Tibial artery (tissue), 4 donors: ENCODE results near the gene KCNT1.

Source experiments
- DNase-seq, 2 donors: peaks; one replicate each; pipeline ENCODE4 v3.0.0-alpha.2; 2019
- H3K27ac ChIP-seq, 2 donors: fragments of 200-600 bp; sonication (generic) in 1 of 2; 1 replicate in 1 of 2; 2 replicates in 1 of 2; pipeline ENCODE4 v1.5.1; 2018 to 2019; ENCODE audit warnings: mild to moderate bottlenecking in 1 of 2
- H3K27me3 ChIP-seq, 2 donors: fragments of 200-600 bp; sonication (generic) in 1 of 2; one replicate each; pipeline versions ENCODE4 v1.5.1 to v1.6.0; 2016 to 2019
- H3K36me3 ChIP-seq, 3 donors: fragments of 200-600 bp; sonication (generic) in 2 of 3; one replicate each; pipeline ENCODE4 v1.5.1; 2016 to 2019; ENCODE audit warnings: mild to moderate bottlenecking in 2 of 3
- H3K4me1 ChIP-seq, 4 donors: fragments of 200-600 bp; sonication (generic) in 2 of 4; 1 replicate in 3 of 4; 2 replicates in 1 of 4; pipeline ENCODE4 v1.5.1; 2016 to 2019
- H3K4me3 ChIP-seq, 2 donors: fragments of 200-600 bp; sonication (generic) in 1 of 2; 1 replicate in 1 of 2; 2 replicates in 1 of 2; pipeline ENCODE4 v1.5.1; 2018 to 2019; ENCODE audit warnings: mild to moderate bottlenecking in 2 of 2
- H3K9me3 ChIP-seq, 3 donors: fragments of 200-600 bp; sonication (generic) in 1 of 3; one replicate each; pipeline ENCODE4 v1.5.1; 2016 to 2019
- CTCF ChIP-seq, 2 experiments: fragments of 200-600 bp in 1 of 2; fragments of 450-650 bp in 1 of 2; IDR thresholded peaks; one replicate each; pipeline ENCODE4 v1.5.1; 2017 to 2019; ENCODE audit warnings: antibody characterized with exemption in 2 of 2, mild to moderate bottlenecking in 1 of 2, moderate library complexity in 1 of 2
- intact Hi-C: fragments of 100-400 bp; cut with DNase I; formaldehyde crosslinking; loops from one replicate; pipeline ENCODE4 v1.15.0; 2023; ENCODE audit warnings: low total_unique reads

KCNT1 gene

DNA sequence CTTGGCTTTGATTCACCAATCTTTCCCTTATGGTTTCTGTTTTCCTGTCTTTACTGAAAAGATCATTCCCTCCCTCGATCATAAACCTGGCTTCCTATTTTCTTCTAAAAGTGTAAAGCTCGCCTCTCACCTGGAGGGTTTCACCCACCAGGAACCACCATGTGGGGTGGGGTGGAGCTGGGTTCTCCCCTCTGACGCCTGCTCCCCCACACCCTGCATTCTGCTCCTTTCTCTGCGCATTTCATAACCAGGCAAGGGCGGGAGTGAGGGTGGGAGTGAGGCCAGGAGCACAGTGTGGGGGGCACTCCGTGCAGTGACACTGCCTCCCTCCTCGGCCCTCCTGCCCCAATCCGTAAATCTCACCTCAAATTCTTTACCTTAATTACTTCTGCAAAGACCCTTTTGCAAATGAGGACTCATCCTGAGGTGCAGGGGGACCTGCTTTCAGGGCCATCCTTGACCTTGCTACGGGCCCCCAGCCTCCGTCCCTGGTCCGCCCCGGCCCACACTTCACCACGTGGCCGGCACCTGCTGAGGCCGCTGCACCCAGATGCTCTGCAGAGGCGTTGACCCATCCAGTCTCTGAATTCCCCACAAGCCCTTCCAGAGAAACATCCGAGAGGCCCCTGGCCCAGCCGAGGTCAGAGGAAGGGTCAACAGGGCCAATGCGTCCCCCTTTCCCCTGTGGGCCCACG, 59.3 kb downstream of the KCNT1 start:
- no peak overlapping the region for H3K27ac ChIP-seq
- no peaks in the 10 kb centered on the region for H3K36me3 ChIP-seq
- peaks cover 0 to 4% of the 10 kb centered on the region in 2 donors for H3K27me3 ChIP-seq
- intact Hi-C loops, result no loop called here
- peaks cover 1 to 21% (median 12%) of the 10 kb centered on the region in 3 donors for H3K9me3 ChIP-seq
- no peaks in the 10 kb centered on the region for H3K4me1 ChIP-seq
- no peak for TF ChIP-seq CTCF (IDR thresholded peaks at IDR 0.05)
- no peak for DNase-seq
- no peak overlapping the region for H3K4me3 ChIP-seq

GRCh38 chr9:135761845-135762168, 59.8 kb downstream of the KCNT1 start:
- no peak overlapping the region for H3K4me3 ChIP-seq
- H3K27me3 ChIP-seq, result peaks cover 0 to 4% of the 10 kb centered on the region in 2 donors
- DNase-seq, result no peak
- intact Hi-C loops, result no loop called here
- H3K9me3 ChIP-seq, result peaks cover 3 to 26% (median 13%) of the 10 kb centered on the region in 3 donors
- H3K4me1 ChIP-seq, result no peaks in the 10 kb centered on the region
- H3K27ac ChIP-seq, result no peak overlapping the region
- no peak for TF ChIP-seq CTCF (IDR thresholded peaks at IDR 0.05)
- no peaks in the 10 kb centered on the region for H3K36me3 ChIP-seq

- intact Hi-C loops, result no loop called here
- no peak overlapping the region for H3K4me3 ChIP-seq
- no peaks in the 10 kb centered on the region for H3K4me1 ChIP-seq
- TF ChIP-seq CTCF (IDR thresholded peaks at IDR 0.05), result no peak
- peaks cover 0 to 4% of the 10 kb centered on the region in 2 donors for H3K27me3 ChIP-seq
- H3K9me3 ChIP-seq, result peaks cover 3 to 31% (median 13%) of the 10 kb centered on the region in 3 donors
- H3K27ac ChIP-seq, result no peak overlapping the region
- no peaks in the 10 kb centered on the region for H3K36me3 ChIP-seq
- no peak for DNase-seq
Observed at GRCh38 chr9:135762921-135763320, 60.9 kb downstream of the KCNT1 start.

DNA sequence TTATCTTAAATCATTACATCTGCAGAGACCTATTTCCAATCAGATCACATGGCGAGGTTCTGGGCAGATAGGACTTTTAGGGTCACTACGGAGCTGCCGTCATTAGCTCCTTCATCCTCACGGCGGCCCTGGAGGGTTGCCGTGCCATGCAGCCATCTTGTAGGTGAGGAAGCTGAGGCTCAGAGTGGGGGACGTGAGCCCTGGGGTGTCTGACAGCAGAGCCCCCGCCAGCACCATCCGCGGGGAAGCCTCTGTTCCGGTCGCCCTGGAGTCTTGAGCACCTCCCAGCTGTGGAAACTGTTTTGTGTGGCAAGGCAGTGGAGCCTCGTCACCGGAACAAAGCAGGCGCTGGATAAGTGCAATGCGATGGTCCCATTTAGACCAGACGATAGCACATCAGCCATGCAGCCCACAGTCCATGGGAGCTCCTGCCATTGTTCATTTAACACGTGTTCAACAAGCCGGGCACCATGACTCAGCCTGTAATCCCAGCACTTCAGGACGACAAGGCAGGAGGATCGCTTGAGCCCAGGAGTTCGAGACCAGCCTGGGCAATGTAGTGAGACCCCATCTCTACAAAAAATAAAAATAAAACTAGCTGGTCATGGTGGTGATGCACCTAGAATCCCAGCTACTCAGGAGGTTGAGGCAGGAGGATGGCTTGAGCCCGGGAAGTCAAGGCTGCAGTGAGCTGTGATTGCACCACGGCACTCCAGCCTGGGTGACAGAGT, 61.9 kb downstream of the KCNT1 start:
- Histone ChIP-seq H3K4me1 (no peaks in the 10 kb centered on the region), H3K36me3 (no peaks in the 10 kb centered on the region), H3K27me3 (peaks cover 0 to 7% of the 10 kb centered on the region in 2 donors), H3K27ac (no peak overlapping the region), H3K4me3 (no peak overlapping the region), H3K9me3 (peaks cover 3 to 31% (median 13%) of the 10 kb centered on the region in 3 donors)
- no peak for TF ChIP-seq CTCF (IDR thresholded peaks at IDR 0.05)
- DNase-seq, result no peak
- intact Hi-C loops, result no loop called here

DNA sequence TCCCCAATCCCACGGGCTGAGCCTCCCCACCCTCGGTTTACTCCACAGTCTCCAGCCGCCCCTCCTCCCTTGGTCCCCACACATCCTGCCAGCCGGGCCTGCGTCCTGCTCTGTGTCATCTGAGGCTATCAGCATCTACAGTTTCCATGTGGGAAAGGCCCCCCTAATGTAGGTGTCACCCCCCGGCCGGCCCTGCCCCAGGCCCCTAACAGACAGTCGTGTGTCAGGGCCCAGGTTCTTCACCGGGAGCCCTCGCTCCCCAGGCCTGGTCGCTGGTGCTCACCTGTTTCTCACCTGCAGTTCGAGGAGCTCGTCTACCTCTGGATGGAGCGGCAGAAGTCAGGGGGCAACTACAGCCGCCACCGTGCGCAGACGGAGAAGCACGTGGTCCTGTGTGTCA, 62.7 kb downstream of the KCNT1 start:
- Histone ChIP-seq H3K4me1 (no peaks in the 10 kb centered on the region), H3K9me3 (peaks cover 3 to 31% (median 13%) of the 10 kb centered on the region in 3 donors), H3K4me3 (no peak overlapping the region), H3K36me3 (no peaks in the 10 kb centered on the region), H3K27ac (no peak overlapping the region), H3K27me3 (peaks cover 0 to 10% of the 10 kb centered on the region in 2 donors)
- no peak for DNase-seq
- intact Hi-C loops, result no loop called here
- TF ChIP-seq CTCF (IDR thresholded peaks at IDR 0.05), result no peak
